ENCODE results near the gene SMAP1.
"Not testable (repeated sequence)": the region's sequence is repeated elsewhere in the genome, so short reads cannot be mapped to it uniquely, and the experiment has no call there.

The SMAP1 gene

GRCh38 chr6:70742462-70742861 lies 74.8 kb downstream of the SMAP1 start:
- DNase-seq, result not testable (repeated sequence)

- no peak for DNase-seq
Observed at GRCh38 chr6:70753870-70754380, 86.2 kb downstream of the SMAP1 start.

- no peak for DNase-seq
Observed at GRCh38 chr6:70758883-70759282, 91.2 kb downstream of the SMAP1 start.

- no peak for DNase-seq
Observed at GRCh38 chr6:70763754-70764510, 96.2 kb downstream of the SMAP1 start.

- DNase-seq, result no peak
Observed at GRCh38 chr6:70764706-70765105, 97.0 kb downstream of the SMAP1 start.

- DNase-seq, result not testable (repeated sequence)
Observed at GRCh38 chr6:70771351-70771750, 103.7 kb downstream of the SMAP1 start.

- no peak for DNase-seq
Observed at GRCh38 chr6:70779934-70780333, 112.3 kb downstream of the SMAP1 start.

- DNase-seq, result no peak
Observed at GRCh38 chr6:70790483-70791224, 123.0 kb downstream of the SMAP1 start.

- no peak for DNase-seq
Observed at GRCh38 chr6:70797625-70798024, 129.9 kb downstream of the SMAP1 start.

- DNase-seq, result no peak
Observed at GRCh38 chr6:70806086-70806485, 138.4 kb downstream of the SMAP1 start.

GRCh38 chr6:70811788-70812187 lies 144.1 kb downstream of the SMAP1 start:
- no peak for DNase-seq

- DNase-seq, result no peak
Observed at GRCh38 chr6:70813885-70814284, 146.2 kb downstream of the SMAP1 start.

- no peak for DNase-seq
Observed at GRCh38 chr6:70819646-70820045, 152.0 kb downstream of the SMAP1 start.

- no peak for DNase-seq
Observed at GRCh38 chr6:70820778-70821177, 153.1 kb downstream of the SMAP1 start.

GRCh38 chr6:70821751-70822150 lies 154.1 kb downstream of the SMAP1 start:
- DNase-seq, result no peak

GRCh38 chr6:70823651-70824050 lies 156.0 kb downstream of the SMAP1 start:
- no peak for DNase-seq

GRCh38 chr6:70831427-70831826 lies 163.7 kb downstream of the SMAP1 start:
- DNase-seq, result no peak

- DNase-seq, result no peak
Observed at GRCh38 chr6:70834520-70834919, 166.8 kb downstream of the SMAP1 start.

- no peak for DNase-seq
Observed at GRCh38 chr6:70838907-70839285, 171.2 kb downstream of the SMAP1 start.

GRCh38 chr6:70839286-70840266 lies 171.9 kb downstream of the SMAP1 start:
- DNase-seq, result peak; percentile 35

- DNase-seq, result no peak
Observed at GRCh38 chr6:70841112-70841511, 173.4 kb downstream of the SMAP1 start.

GRCh38 chr6:70842541-70842940 lies 174.9 kb downstream of the SMAP1 start:
- DNase-seq, result no peak

GRCh38 chr6:70843328-70843918 lies 175.7 kb downstream of the SMAP1 start:
- DNase-seq, result peak; percentile 7
